GM19238 (cell line): ENCODE measurements around the gene AMH.

ENCODE experiments used
- DNase-seq: peaks from one replicate; pipeline ENCODE4 v3.0.0; 2011; ENCODE audit warnings: low spot score; ENCODE audit not compliant: insufficient read length

Gene AMH

GRCh38 chr19:2286402-2287140 lies 37.4 kb downstream of the AMH start:
- DNase-seq: no peak

DNA sequence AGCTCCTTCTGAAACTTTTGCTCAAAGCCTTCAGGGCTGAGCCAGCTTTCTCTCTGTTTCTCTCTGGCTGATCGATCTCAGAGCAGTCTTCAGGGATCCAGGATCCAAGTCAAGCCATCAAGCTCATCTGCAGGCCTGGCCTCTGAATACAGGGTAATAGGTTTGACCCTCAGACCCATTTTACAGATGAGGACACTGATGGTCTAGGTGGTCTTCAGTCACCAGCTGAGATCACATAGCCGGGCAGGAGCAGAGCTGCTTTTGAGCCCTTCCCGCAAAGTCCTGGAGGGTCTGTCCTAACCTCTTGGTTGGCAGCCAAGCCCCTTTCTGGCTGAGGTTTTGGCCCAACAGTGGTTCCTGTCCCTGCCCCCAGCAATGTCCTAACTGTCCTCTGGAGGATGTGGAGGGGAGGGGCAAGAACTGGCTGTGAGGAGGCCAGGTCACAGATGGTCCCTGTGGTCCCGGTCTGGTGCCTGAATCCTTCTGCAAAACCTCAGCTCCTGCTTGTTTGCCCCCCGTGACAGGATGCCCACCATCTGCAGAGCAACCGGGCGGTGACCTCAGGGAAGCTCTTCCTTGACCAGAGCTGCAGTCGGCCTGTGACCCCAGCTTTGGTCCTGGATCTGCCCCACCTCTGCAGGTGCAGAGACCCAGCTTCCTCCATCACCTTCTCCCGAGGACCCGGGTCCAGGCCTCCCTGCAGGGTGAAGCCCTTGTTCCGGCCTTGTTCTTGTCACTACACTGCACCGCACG lies 38.6 kb downstream of the AMH start:
- DNase-seq: no peak

GRCh38 chr19:2288338-2288817 lies 39.3 kb downstream of the AMH start:
- no peak for DNase-seq

- no peak for DNase-seq
Measured at GRCh38 chr19:2288818-2289713, 39.9 kb downstream of the AMH start.

GRCh38 chr19:2289714-2290435 lies 40.8 kb downstream of the AMH start:
- peak; percentile 89 for DNase-seq

DNA sequence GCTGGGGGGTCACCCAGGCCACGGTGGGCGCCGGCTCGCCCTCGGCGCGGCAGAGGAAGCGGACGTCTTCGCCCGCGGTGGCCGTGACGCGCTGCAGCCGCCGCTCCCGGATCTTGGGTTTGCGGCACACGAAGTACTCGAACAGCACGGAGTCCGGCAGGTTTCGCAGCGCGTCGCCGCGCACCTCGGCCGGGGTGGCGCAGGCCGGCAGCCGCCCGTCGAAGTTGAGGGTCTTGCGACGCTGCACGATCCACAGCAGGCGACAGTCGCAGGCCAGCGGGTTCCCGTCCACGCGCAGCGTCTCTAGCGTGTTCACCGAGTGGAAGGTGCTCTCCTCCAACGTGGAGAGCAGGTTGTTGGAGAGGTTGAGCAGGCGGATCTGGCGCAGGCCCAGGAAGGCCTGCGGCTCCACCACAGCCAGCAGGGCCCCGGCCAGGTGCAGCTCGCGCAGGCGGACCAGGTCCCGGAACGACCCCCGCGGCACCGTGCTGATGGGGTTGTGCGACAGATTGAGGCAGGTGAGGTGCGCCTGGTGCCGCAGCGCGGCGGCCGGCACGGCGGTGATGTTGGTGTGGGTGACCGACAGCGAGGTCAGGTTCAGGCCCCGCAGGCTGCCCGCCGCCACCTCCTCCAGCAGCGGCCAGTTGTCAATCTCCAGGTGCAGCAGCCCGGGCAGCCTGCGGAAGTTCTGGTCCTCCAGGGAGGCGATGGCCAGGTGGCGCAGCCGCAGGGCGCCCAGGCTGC lies 41.5 kb downstream of the AMH start:
- DNase-seq: no peak

GRCh38 chr19:2291185-2291751 lies 42.1 kb downstream of the AMH start:
- DNase-seq: no peak

- DNase-seq: no peak
Measured at GRCh38 chr19:2294687-2295335, 45.7 kb downstream of the AMH start.

GRCh38 chr19:2296141-2296540 lies 47.0 kb downstream of the AMH start:
- no peak for DNase-seq

- DNase-seq: no peak
Measured at GRCh38 chr19:2300533-2300932, 51.4 kb downstream of the AMH start.
